Stimulated activated CD4-positive, alpha-beta T cell treated with anti-CD3 and anti-CD28 coated beads, Interleukin-4, amount 100 ng/mL, for 4 hours (primary cell): Measurements from ENCODE around the gene MB.

ENCODE experiments used
- DNase-seq, 2 experiments: peaks; one replicate each; pipeline ENCODE4 v3.0.0-alpha.2; 2020

The MB gene

DNA sequence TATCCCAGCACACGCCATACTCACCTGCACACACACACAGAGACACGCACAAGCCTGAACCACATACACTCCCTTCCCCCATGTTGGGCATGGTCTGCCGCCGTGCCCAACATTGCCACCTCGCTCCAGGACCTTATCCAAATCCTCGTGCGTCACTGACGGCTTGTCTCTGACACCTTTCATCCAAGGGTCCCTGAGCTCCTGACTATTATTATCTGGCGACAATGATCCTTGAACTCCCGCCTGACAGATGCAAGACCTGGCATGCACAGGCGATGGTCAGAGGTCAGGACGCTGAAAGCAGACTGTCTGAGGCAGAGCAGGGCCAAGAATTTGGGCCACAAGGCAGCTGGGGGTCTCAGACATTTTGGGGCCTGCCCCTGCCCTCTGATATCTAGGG is 4.2 kb downstream of the MB start:
- DNase-seq, result no peak

DNA sequence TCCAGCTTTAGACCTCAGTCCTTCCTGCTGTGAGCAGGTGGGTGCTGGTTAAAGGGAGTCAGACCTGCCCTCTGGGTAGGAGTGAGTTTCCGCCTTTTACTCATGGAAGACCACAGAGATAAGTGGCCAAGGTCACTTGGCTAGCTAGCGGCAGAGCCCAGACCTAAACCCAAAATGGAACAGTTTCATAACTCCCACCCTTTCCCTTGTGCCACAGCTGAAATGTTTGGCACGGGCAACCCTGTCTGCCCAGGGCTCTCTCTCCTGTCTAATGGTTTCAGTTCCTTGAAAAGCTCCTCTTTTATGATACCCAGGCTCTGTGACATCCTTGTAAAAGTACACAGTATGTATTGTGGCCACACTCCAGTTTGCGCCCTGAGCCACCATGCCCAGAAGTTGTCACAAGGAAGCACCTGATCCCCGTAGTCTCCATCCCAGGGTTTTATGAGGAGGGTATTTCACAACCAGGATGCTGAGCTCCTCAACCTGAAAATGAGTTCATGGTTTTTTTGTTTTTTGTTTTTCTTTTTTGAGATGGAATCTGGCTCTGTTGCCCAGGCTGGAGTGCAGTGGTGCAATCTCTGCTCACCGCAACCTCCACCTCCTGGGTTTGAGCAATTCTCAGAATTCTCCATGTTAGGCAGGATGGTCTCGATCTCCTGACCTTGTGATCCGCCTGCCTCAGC is 5.1 kb downstream of the MB start:
- no peak for DNase-seq

DNA sequence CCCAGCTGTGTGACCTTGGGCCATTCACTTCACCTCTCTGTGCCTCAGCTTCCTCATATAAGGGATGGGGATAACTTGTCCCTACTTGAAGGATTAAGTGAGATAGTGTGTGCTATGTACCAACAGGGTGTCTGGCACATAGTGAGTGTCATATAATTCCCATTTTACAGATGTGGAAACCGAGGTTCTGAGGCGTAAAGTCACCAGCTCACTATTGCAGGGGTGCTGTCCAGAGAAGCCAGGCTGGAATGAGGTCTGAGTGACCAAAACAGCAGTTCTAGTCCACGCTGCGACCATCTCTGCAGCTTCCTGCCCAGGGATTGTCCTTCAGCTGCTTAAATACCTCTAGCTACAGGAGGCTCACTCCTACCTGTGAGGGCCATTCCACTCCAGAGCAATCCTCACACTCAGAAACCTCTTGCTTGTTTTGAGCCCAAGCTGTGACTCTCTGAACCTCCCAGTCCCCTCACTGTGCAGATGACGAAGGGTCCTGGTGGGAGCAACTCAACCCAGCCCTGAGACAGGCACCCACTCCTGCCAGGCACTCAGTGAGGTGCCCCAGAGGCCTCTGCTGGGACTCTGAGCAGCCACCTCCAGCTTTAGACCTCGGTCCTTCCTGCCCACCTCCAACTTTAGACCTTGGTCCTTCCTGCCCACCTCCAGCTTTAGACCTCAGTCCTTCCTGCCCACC is 5.8 kb downstream of the MB start:
- DNase-seq, result no peak

DNA sequence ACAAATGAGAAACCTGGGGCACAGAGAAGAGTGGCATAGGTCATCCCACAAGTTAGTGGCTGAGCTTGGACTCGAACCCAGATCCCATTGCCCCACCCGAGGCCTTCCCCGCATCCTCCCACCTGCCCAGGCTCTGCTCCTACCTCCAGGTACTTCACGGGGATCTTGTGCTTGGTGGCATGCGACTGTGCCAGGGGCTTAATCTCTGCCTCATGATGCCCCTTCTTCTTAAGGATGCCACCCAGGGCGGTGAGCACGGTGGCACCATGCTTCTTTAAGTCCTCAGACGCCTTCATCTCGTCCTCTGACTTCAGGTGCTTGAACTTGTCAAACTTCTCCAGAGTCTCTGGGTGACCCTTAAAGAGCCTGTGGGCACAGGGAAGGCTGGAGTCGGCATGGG is 6.4 kb downstream of the MB start:
- DNase-seq, result no peak

DNA sequence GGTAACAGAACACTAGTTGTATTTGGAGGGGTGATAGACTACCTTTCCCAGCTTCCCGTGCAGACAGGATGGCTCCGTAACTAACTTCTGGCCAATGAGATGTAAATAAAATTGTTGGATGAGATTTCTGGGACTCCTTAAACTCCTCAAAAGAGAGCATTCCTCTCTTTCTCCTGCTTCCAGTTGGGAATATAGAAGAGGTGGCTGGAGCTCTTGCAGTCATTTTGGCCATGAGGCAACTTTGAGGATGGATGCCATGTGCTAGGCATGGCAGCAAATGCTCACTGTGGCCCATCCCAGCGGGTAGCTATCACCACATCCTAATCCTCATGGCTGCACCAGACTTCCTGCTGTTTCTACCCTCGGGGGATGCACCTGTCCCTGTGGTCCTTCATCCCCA is 7.4 kb downstream of the MB start:
- DNase-seq, result no peak

DNA sequence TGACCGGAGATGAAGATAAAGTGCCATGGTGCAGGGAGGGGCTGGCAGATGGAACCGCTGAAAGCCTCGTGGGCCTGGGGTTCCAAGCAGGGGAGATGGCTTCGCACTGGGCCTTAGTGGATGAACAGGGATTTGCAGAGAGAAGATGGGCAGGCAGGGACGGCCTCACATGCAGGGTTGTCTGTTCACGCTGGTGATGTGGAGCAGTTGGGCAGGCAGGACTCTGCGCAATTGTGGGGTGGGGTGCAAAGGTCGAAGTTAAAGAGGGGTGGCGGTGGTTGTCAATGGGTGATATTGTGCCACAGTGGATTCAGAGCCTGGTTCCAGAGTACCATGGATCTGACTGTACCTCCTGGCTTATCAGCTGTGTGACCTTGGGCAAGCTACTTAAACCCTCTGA is 7.9 kb downstream of the MB start:
- DNase-seq, result no peak

DNA sequence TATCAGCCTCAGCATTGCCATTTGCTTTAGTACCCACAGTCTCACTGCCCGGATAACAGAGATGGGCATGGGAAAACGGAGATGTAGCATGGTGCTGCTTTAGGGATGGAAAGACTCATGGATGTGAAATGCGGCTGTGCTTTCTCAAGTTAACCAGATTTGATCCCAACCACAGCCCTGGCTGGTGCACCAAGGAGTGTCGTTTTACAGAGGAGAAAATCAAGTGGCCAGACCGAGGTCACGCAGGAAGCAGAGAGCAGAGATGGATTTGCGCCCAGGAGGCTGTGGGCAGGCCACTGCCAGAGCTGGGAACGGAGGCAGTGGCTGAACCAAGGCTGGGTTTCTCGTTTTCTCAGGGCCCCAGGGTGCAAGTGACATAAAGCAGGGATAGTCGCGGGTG is 9.0 kb downstream of the MB start:
- no peak for DNase-seq

DNA sequence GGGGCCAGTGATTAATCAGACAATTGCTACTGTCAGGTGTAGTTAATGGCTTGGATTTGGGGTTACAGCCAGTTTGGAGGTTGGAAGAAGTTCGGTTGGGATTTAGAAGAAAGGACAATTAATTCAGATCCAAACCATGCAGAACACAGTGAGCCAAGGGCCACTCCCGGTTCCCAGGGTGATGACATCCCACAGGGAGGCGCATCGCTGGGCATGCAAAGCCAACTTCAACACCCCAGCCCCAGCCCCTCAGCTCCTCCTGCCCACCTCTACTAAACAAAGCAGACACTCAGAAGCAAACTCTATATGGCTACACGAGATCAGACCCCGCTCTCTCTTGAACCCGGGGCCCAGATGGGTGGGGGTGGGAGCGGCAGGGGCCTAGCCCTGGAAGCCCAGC is 10.2 kb downstream of the MB start:
- DNase-seq, result no peak

DNA sequence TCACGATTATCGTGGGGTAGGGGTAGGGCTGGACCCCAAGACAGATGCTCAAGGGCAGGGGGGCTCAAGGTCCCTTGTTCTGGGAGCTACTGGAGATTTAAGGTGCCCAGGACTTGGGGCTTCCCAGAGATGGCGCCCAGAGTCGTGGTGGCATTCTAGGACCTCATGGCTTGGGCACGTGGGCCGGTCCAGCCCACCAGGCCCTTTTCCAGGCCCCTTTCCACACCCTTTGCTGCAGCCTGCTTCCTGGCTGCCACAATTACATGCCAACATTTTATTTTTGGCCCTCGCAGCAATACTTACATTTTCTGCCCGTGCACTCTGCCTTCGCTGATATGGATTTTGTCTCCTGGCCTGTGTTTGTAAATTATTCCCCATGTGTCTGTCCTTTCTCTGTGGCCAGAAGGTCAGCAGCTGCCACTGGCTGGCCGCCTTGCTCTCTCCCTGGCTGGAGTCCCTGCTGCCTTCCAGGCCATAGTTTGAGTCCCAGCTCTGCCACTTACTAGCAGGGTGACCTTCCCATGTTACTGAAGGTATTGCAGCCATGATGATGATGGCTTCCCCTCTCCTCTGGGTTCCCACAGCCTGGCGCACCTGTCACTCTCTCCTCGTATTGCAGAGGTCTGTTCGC is 11.2 kb downstream of the MB start:
- no peak for DNase-seq

DNA sequence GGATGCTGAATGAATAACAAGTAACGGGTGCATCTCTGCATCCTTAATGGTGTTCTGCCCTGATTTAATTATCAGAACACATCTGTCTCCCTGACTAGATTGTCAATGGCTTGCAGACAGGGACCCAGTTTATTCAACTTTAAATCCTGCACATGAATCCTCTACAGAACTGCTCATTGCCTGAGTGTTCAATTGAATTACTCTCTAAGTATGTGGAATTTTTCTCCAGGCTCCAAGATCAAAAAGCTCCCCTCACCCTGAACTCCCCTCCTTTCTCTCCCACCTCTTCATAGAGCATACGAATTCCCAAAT is 11.8 kb downstream of the MB start:
- DNase-seq, result no peak

DNA sequence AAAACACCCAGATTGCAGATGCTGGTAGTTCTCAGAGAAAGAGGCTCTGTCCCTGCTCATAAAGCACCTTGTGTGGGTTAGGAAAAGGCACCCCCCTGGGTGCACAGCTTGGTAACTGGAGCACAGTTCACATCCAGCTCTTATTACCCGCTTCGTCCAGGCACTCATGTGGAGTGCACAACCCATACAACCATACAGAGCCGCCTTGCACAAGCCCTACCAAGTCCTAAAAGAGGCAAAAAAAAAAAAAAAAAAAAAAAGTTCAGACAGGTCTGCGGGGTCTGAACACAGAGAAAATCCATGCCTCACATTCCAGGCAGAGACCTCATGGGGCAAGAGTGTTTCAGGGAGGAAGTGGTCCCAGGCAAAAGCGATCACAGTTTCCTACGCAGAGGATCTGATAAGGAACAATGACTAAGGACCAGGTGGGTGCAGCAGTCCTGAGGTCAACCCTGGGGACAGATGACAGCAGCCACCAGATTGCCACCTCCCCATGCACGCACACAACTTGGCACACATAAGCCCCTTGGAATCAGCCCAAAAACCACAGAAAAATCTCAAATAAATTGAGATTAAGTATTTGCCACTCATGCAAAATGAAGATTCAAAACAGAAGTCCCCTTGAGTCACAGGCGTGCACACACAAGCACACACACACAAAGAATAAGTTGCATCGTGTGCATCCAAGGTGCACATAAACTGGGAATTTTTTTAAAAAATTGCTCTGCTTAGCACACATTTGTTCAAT is 12.3 kb downstream of the MB start:
- DNase-seq, result no peak

DNA sequence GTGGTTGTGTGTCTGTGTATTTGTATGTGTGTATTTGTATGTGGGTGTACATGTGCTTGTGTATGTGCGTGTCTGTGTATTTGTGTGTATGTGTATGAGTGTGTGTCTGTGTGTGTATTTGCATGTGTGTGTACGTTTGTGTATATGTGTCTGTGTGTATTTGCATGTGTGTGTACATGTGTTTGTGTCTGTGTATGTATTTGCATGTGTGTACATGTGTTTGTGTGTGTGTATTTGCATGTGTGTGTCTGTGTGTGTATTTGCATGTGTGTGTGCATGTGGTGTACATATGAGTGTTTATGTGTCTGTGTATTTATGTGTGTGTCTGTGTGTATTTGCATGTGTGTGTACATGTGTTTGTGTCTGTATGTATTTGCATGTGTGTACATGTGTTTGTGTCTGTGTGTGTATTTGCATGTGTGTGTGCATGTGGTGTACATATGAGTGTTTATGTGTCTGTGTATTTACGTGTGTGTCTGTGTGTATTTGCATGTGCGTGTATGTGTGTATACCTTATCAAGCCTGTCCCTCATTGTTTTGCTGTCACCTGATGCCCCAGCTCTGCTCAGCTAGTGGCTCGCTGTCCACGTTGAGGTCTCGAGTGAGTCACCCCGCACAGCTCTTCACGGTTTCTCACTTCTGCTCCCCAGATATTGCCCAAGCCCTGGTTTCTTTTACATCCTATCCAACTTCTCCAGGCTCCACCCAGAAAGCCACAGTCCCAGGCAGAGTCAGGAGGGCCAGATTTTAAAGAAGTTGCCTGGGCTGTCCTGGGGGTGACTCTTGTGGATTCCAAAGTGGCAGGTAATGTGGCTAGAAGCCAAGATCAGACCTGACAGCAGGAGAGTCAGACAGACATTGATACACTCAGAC is 15.2 kb downstream of the MB start:
- no peak for DNase-seq

DNA sequence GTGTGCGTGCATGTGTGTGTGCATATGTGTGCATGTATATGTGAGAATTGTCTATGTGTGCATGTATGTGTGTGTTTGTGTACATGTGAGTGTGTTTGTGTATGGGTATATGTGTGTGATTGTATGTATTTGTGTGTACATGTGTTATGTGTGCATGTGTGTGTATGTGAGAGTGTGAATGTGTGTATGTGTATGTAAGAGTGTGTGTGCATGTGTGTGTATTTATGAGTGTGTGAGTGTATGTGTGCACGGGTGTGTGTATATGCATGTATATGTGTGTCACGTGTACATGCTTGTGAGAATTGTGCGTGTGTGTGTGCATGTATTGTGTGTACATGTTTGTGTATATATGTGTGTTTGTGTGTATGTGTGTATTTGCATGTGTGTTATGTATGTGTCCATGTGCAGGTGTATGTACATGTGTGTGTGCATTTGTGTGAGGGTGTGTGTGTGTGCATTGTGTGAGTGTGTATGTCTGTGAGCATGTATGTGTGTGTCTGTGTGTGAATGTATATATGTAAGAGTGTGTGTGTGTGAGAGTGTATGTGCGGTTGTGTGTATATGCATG is 16.0 kb downstream of the MB start:
- no peak for DNase-seq

DNA sequence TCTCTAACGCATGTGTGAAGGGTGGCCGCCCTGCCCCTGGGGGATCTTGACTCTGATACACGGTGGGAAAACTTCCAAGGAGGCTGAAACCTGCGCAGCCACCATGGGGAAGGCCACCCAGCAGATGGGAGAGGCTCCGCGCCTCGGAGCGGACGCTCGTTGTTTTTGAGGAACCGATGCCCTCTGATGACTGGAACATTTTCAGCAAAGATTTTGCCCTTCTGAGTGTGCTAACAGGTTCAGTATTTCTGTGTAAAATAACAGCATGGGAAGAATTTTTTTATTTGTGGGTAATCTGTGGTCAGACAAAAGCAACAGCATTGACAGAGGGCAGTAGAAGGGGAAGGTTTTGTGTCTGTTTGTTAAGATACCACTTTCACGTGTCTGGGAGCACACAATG is 16.7 kb downstream of the MB start:
- DNase-seq, result no peak

DNA sequence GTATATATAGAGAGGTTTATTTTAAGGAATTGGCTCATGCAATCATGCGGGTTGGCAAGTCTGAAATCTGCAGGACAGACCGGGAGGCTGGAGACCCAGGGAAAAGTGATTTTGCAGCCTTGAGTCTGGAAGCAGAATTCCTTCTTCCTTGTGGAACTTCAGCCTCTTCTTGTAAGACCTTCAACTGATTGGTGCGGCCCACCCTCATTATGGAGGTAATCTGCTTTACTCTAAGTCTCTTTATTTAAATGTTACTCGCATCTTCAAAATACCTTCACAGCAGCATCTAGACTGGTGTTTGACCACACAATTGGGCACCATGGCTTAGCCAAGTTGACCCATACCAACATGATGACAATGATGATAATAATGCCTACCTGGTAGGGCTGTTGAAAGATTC is 17.8 kb downstream of the MB start:
- DNase-seq, result no peak

DNA sequence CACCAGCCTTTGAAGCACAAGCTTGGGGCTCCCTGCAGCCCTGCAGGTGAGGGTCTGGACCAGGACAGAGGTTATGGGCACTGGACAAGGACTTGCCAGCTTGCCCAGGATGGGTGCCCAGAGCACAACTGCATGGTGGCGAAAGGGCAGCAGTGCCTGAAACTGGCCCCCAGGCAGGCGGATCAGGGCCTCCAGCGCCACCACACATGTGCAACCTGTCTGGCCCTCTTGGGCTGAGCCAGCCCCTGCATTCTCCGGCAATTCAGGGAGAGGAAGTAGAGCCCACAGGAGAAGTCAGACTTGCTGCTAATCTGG is 18.8 kb downstream of the MB start:
- no peak for DNase-seq

DNA sequence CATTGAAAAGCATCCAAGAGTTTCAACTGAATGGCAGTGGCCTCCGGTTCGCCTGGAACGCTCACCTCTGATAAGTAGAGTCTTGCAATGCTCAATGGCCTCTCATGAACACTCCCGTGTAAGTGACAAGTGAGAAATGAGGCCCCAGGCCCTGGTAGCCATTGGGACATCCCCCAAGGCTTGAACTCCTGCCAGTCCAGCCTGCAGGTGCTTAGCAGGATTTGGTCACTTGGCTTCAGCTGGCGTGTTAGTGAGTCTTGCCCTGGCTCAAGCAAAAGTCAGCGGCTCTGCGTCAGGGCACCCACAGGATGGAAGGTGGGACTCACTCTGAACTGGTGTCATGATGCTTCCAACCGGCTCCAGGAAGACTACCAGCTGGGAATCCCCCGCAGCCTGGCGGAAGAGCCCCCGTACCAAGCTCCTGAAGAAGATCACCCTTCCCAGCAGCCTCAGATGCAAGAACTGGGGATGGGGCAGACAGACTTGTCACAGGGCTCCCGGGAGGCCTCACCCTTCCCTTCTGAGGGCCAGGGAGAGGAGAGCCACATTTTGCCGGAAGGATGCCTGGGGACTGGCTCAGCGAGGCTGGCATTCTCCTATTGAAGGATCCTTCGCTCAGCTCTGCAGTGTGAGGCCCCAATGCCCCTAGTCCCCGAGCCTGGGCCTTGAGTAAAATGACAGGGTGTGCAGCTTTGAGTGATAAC is 19.3 kb downstream of the MB start:
- DNase-seq, result no peak

DNA sequence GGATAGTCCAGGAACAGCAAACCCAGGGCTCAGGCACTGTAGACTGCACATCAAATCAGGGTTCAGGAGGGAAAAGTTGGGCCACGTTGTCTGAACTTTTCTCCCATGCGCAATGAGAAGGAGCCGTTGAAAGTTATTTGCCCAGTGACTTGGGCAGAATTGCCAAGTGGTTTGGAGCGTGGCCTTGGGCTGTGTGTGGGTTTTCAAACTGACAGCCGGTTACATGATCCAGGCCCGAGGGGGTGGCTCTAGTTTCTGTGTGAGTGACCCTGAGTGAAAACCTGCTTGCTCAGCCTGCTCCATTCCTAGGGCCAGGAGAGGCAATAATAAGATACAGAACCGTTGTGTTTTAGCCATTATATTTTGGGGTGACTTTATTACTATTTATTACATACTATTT is 20.3 kb downstream of the MB start:
- no peak for DNase-seq

DNA sequence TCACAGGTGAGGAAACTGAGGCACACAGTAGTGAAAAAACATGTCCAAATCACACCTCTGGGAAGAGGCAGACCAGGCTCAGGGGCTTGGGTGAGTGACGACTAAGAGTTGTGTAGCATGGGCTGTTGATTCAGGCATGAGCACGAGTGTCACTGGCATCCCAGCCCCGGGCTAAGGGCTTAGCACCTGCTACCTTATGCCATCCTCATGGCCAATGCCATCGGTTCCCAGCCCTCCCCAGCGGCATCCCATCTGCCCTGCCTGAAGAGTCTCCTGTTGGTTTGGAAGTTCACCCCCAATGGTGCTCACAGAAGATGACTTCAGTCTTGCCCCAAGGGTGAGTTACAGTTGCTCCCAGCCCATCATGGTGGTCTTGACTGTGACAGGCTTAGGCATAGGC is 22.4 kb downstream of the MB start:
- DNase-seq, result no peak

DNA sequence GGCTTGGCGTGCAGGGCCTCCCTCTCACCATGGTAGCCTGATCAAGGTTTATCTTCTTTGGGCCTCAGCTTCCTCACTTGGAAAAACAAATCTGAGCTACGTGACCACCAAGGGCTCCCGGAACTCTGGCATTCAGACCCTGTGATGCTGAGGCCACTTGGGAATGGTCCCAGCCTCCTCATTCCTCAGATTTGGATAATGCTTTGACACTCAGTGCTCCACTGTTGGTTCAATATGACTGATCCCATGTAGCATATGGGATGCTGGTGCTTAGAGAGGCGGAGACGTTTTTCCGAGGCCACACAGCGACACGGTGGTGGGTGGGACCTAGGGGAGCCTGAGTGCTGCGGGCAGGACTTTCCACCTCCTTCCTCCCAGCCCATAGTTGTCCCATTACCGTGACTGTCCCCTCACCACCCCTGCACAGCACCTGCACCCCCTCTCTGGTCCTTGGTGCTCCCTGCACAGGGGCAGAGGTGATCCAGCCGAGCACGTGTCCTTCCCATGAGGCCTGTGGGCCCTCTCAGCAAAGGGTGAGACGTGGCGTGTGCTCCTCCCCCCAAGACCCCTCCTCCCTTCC is 23.1 kb downstream of the MB start:
- DNase-seq, result no peak

DNA sequence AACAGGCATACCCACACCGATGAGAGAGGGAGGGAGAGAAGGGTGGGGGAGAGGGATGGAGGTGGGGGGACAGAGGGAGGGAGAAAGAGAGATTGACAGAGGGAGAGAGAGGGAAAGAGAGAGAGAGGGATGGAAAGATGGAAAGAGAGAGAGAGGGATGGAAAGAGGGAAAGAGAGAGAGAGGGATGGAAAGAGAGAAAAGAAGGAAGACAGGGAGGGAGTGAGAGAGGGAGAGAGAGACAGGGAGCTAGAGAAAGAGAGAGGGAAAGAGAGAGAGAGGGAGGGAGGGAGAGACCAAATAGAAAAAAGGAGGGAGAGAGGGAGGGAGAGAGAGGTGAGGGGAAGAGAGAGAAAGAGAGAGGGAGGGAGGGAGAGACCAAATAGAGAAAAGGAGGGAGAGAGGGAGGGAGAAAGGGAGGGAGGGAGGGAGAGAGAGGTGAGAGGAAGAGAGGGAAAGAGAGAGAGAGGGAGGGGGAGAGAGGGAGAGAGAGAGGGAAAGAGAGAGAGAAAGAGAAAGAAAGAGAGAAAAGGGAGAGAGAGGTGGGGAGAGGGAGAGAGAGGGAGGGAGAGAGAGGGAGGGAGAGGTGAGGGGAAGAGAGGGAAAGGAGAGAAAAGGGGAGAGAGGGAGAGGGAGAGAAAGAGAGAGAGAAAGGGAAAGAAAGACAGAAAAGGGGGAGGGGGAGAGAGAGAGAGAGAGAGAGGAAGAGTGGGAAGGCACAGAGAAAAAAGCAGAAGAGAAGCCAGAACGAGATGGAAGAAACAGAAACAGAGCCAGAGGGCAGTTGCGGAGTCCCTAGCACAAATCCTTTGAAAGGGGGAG is 23.8 kb downstream of the MB start:
- DNase-seq, result no peak
